H1 (cell line): ENCODE measurements around the gene IL3. TPM values are rescaled to one million over a fixed set of nuclear protein-coding genes. Genes with fewer than 3 reads are reported as not detected.

Experiments used
- CBX5 ChIP-seq: fragments of 300-800, 300-1000 bp; sonication (generic); IDR thresholded peaks from 2 replicates; pipeline ENCODE4 v1.7.1; 2016; ENCODE audit warnings: antibody characterized with exemption, low read length, low read depth
- SIRT6 ChIP-seq: IDR thresholded peaks from one replicate; pipeline ENCODE4 v1.7.1; 2012; ENCODE audit warnings: low read length, inconsistent platforms
- SUZ12 ChIP-seq: fragments of 200-600 bp; sonication (generic); IDR thresholded peaks from 2 replicates; pipeline ENCODE4 v1.6.1; 2012; ENCODE audit warnings: mild to moderate bottlenecking, inconsistent platforms, low read length, moderate library complexity, mixed read lengths
- polyA plus RNA-seq, 7 experiments: library from polyadenylated mRNA; depleted of rRNA in 3 of 7; stranded (reverse) in 5 of 7; unstranded in 2 of 7; fragments of >200 nt in 5 of 7; fragments of 200-250 nt in 2 of 7; gene quantifications; 1 replicate in 5 of 7; 2 replicates in 1 of 7; 4 replicates in 1 of 7; pipeline versions ENCODE4 v1.2.1 to v1.2.3, GENCODE V29; 2011 to 2013; ENCODE audit warnings: missing spikeins in 2 of 7, mixed read lengths in 2 of 7
- total RNA-seq: library from RNA; stranded (reverse); fragmentation: NEBNext Ultra II Directional; extraction: Animal tissue kit (Norgen Biotek cat#: 25700); gene quantifications from 2 replicates; pipeline ENCODE4 v1.2.1, GENCODE V29; 2021
- TF ChIP-seq, protein P1 (sequence below), 3 experiments: IDR thresholded peaks; 1 replicate in 2 of 3; 2 replicates in 1 of 3; pipeline versions ENCODE4 v1.5.1 to v1.6.1; 2011; ENCODE audit warnings: low read length in 3 of 3, mild to moderate bottlenecking in 3 of 3, inconsistent platforms in 2 of 3, low read depth in 1 of 3, moderate library complexity in 1 of 3; ENCODE audit not compliant: insufficient read depth in 1 of 3; ENCODE audit errors: control extremely low read depth in 1 of 3
- TF ChIP-seq, protein P2 (sequence below): fragments of 300-600 bp; sonication (generic); IDR thresholded peaks from 2 replicates; pipeline ENCODE4 v1.7.1; 2012; ENCODE audit warnings: low read length, moderate library complexity, mild to moderate bottlenecking, inconsistent platforms; ENCODE audit not compliant: insufficient replicate concordance
- TF ChIP-seq, protein P3 (sequence below): IDR thresholded peaks from 2 replicates; pipeline ENCODE4 v1.6.1; 2011; ENCODE audit warnings: low read length, improper control_type of control experiment

The IL3 gene
- total and polyA plus RNA-seq, 2 of the 8 experiments (the other 6 are each of a cell fraction or from before 2014, with no cell fraction given), result not detected

- TF ChIP-seq, protein P1, sequence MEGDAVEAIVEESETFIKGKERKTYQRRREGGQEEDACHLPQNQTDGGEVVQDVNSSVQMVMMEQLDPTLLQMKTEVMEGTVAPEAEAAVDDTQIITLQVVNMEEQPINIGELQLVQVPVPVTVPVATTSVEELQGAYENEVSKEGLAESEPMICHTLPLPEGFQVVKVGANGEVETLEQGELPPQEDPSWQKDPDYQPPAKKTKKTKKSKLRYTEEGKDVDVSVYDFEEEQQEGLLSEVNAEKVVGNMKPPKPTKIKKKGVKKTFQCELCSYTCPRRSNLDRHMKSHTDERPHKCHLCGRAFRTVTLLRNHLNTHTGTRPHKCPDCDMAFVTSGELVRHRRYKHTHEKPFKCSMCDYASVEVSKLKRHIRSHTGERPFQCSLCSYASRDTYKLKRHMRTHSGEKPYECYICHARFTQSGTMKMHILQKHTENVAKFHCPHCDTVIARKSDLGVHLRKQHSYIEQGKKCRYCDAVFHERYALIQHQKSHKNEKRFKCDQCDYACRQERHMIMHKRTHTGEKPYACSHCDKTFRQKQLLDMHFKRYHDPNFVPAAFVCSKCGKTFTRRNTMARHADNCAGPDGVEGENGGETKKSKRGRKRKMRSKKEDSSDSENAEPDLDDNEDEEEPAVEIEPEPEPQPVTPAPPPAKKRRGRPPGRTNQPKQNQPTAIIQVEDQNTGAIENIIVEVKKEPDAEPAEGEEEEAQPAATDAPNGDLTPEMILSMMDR (IDR thresholded peaks at IDR 0.05; ENCODE audit: control extremely low read depth in 1 of 3, insufficient read depth in 1 of 3, low read depth in 1 of 3, low read length in 3 of 3), result no peak
- no peak for TF ChIP-seq SUZ12
- TF ChIP-seq, protein P2, sequence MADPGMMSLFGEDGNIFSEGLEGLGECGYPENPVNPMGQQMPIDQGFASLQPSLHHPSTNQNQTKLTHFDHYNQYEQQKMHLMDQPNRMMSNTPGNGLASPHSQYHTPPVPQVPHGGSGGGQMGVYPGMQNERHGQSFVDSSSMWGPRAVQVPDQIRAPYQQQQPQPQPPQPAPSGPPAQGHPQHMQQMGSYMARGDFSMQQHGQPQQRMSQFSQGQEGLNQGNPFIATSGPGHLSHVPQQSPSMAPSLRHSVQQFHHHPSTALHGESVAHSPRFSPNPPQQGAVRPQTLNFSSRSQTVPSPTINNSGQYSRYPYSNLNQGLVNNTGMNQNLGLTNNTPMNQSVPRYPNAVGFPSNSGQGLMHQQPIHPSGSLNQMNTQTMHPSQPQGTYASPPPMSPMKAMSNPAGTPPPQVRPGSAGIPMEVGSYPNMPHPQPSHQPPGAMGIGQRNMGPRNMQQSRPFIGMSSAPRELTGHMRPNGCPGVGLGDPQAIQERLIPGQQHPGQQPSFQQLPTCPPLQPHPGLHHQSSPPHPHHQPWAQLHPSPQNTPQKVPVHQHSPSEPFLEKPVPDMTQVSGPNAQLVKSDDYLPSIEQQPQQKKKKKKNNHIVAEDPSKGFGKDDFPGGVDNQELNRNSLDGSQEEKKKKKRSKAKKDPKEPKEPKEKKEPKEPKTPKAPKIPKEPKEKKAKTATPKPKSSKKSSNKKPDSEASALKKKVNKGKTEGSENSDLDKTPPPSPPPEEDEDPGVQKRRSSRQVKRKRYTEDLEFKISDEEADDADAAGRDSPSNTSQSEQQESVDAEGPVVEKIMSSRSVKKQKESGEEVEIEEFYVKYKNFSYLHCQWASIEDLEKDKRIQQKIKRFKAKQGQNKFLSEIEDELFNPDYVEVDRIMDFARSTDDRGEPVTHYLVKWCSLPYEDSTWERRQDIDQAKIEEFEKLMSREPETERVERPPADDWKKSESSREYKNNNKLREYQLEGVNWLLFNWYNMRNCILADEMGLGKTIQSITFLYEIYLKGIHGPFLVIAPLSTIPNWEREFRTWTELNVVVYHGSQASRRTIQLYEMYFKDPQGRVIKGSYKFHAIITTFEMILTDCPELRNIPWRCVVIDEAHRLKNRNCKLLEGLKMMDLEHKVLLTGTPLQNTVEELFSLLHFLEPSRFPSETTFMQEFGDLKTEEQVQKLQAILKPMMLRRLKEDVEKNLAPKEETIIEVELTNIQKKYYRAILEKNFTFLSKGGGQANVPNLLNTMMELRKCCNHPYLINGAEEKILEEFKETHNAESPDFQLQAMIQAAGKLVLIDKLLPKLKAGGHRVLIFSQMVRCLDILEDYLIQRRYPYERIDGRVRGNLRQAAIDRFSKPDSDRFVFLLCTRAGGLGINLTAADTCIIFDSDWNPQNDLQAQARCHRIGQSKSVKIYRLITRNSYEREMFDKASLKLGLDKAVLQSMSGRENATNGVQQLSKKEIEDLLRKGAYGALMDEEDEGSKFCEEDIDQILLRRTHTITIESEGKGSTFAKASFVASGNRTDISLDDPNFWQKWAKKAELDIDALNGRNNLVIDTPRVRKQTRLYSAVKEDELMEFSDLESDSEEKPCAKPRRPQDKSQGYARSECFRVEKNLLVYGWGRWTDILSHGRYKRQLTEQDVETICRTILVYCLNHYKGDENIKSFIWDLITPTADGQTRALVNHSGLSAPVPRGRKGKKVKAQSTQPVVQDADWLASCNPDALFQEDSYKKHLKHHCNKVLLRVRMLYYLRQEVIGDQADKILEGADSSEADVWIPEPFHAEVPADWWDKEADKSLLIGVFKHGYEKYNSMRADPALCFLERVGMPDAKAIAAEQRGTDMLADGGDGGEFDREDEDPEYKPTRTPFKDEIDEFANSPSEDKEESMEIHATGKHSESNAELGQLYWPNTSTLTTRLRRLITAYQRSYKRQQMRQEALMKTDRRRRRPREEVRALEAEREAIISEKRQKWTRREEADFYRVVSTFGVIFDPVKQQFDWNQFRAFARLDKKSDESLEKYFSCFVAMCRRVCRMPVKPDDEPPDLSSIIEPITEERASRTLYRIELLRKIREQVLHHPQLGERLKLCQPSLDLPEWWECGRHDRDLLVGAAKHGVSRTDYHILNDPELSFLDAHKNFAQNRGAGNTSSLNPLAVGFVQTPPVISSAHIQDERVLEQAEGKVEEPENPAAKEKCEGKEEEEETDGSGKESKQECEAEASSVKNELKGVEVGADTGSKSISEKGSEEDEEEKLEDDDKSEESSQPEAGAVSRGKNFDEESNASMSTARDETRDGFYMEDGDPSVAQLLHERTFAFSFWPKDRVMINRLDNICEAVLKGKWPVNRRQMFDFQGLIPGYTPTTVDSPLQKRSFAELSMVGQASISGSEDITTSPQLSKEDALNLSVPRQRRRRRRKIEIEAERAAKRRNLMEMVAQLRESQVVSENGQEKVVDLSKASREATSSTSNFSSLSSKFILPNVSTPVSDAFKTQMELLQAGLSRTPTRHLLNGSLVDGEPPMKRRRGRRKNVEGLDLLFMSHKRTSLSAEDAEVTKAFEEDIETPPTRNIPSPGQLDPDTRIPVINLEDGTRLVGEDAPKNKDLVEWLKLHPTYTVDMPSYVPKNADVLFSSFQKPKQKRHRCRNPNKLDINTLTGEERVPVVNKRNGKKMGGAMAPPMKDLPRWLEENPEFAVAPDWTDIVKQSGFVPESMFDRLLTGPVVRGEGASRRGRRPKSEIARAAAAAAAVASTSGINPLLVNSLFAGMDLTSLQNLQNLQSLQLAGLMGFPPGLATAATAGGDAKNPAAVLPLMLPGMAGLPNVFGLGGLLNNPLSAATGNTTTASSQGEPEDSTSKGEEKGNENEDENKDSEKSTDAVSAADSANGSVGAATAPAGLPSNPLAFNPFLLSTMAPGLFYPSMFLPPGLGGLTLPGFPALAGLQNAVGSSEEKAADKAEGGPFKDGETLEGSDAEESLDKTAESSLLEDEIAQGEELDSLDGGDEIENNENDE, result no peak
- TF ChIP-seq SIRT6, result no peak
- TF ChIP-seq CBX5, result no peak
- TF ChIP-seq, protein P3, sequence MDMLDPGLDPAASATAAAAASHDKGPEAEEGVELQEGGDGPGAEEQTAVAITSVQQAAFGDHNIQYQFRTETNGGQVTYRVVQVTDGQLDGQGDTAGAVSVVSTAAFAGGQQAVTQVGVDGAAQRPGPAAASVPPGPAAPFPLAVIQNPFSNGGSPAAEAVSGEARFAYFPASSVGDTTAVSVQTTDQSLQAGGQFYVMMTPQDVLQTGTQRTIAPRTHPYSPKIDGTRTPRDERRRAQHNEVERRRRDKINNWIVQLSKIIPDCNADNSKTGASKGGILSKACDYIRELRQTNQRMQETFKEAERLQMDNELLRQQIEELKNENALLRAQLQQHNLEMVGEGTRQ, result no peak
Observed at GRCh38 chr5:132059696-132060500, 557 bp upstream of the IL3 start (continued).
